ENCODE results near the gene GPC5.
"Not testable (repeated sequence)": the region's sequence is repeated elsewhere in the genome, so short reads cannot be mapped to it uniquely, and the experiment has no call there.

GPC5 gene

DNA sequence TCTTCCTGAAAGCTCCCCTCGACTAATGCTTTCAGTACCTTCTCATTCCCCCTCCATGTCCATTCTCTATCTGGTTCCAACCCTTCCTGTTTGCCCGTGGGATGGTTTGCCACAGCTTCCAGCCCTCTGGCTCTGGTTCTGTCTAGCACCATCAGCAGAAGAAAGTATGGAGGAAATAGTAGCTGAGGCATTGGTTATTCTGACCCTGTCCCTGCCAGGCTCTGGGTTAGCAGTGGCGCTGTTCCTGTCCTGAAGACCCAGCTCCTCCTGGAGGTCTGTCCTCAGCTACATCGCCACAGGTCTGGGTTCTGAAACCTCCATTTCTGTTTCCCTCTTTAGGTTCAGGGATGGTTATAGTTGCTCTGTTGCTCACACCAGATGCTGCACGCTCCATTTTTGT is 1223.6 kb downstream of the GPC5 start:
- no peak for DNase-seq (ENCODE audit: low read depth in 2 of 2)

DNA sequence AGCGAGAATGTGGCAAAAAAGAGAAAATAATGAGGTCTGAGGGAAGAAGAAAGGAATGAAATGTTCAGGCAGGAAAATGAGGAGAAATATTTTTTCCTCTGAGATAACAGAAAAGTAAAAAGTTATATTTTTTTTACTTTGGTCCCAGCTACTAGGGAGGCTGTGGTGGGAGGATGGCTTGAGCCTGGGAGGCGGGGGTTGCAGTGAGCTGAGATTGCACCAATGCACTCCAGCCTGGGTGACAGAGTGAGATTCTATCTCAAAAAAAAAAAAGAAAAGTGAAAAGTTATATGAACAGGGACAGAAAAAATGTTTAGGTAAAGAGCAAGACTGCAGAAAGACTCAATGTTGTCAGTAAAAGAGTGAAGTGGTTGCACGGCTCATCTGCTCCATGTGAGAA is 1224.5 kb downstream of the GPC5 start:
- no peak for DNase-seq (ENCODE audit: low read depth in 2 of 2)

DNA sequence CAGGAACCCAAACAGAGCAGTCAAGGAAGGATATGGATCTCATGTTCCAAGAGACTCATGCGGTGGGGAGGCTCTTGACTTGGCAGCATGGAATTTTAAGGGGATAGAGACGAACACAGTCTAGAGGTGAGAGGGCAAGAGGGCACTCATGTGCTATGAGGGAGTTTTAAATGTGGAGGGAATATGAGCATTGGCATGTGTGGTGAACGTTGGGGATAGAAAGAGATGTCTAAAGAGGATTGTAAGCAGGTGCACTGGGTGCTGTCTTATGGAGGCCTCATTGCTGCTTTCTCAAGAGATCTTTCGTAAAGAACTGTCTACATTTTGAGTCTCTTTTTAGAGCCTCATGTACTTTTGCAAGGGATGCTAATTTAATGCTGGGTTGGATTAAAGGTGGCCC is 1227.9 kb downstream of the GPC5 start:
- DNase-seq (ENCODE audit: low read depth in 2 of 2) = no peak

DNA sequence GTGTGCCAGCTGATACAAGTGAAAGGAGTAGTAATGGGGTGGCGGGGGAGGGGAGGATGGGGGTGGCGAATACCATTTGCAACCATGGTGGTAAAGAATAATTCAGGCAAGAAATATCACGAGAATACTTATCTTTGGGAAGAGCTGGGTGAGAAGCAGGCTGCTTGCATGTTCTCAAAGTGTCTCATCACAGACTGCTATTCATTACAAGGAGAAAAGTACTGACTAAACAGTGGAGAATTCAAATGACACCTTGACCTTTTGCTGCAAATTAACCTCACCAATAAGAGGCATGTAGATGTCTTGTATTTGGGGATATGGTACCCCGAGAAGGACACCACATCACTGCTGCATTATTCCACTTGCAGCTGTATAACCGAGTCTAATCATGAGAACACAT is 1242.5 kb downstream of the GPC5 start:
- DNase-seq (ENCODE audit: low read depth in 2 of 2) = no peak

DNA sequence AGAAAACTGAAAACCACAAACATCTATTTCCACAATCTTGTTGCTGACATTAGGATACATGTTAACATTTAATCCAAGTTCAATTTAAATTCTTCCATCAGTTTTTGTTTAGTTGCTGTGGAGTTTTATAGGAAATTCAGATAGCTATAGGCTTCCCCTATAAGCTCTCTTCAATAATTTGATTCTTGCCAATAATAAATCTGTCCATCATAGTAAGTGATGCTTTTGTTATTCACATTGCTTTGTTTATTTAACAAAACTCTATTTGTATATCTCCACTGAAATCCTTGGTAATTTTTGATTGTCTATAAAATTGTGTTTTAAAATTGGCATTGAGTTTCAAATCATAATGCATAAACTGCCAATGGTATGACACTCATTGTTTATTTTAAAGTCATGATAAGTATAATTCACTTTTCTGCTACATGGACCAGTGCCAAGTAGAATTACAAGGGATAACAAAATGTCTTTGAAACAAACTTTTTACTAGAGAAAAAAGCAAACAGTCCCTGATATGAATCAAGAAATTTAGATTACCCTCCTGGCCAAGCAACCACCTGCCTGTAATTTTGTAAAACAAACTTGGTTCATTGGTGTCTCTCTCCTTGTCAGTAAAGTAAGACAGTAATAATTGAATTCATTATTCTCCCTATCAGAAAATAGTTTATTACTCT is 1250.9 kb downstream of the GPC5 start:
- DNase-seq (ENCODE audit: low read depth in 2 of 2) = no peak

DNA sequence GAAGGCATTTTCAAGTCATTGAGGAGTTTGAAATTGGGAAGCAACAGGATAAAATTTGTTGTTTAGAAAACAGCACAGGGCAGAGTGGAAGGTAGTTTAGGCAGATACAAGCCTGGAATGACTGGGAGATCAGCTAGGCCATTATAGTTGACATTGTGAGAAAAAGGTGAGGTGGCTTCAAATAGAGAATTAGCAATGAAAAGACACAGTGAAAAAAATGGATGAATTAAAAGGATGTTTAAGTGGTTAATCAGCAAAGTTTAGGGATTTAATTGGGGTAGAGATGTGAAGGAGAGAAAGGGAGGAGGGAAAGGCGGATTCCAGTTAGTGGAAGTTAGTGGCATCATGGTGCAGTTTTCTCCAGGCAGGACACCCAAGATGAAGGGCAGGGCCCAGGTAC is 1257.7 kb downstream of the GPC5 start:
- DNase-seq (ENCODE audit: low read depth in 2 of 2) = no peak

DNA sequence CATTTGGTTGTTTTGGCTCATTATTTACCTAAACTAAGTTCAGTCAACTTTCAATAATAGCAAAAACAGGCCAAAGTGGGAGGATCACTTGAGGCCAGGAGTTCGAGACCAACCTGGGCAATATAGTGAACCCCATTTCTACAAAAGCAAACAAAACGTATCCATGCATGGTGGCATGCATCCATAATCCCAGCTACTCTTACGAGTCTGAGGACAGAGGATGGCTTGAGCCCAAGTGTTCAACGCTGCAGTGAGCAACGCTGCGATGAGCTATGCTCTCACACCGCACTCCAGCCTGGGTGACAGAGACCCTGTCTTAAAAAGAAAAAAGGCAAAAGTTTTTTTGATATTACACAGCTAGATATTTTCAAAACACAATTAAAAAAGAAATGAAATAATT is 1258.2 kb downstream of the GPC5 start:
- no peak for DNase-seq (ENCODE audit: low read depth in 2 of 2)

DNA sequence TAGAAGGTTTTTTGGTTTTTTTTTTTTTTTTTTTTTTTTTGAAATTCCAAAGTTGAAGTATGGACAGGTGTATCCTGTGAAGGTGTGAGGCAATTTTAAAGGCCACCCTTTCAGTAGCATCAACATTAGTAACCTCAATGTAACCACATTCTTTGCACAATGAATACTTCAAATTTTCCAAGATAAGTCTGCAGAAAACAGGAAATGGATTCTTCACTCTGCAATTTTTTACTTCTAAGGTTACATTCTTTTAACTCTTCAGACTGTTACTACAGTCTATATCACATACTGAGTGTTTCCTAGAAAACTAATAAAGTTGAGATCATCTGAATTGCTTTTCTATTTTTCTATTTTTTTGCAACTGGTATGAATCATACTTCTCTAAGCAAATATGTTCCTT is 1259.1 kb downstream of the GPC5 start:
- no peak for DNase-seq (ENCODE audit: low read depth in 2 of 2)

DNA sequence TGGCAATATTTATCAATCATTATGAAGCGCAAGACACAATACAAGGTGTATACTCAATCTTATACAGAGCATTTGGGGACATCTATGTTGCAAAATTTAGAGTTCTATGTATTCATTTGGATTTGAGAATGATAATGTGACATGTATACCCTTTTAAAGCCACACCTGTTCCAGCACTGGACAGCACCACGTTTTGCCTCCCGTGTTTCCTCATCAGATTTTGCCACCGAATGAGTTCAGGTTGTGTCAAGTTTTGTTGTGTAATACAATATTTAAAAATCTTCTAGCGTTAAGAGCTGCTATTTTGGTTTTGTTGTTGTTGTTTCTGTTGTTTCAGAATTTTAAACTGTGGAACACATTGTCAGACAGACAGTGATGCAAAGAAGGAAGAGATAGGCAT is 1259.9 kb downstream of the GPC5 start:
- DNase-seq (ENCODE audit: low read depth in 2 of 2) = no peak

DNA sequence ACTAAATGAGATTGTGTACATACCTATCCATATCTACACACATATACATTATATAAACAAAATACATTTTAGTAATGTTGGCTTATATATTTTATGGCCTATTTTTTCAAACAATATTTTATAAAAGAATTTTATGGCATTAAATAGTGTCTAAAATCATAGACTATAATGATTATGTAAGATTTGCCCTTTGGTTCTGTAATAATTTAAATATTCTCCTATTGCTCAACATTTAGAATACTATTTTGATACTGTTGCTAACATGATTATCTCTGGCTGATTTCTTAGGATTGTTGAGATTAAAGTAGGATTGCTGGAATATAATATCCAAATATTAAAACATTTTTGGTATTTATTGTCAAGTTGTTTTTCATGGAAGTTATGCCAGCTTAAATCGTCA is 1263.0 kb downstream of the GPC5 start:
- no peak for DNase-seq (ENCODE audit: low read depth in 2 of 2)

DNA sequence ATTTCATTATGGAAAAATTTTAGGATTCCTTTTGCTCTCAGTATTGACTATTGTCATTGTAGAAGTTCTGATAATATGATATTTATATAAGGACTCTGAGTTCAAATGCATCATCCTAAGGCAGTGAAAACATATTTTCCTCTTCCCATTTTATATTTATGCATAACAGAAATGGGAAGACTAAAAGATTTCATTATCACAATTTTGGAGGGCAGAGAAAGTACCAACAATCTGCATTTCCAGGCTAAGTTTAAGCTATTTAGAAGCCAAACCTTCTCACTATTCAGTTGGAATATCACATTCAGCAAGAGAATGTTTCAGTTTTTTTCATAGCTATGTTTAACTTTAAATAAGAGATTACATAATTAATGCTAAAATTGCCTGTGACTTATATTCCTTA is 1269.7 kb downstream of the GPC5 start:
- DNase-seq (ENCODE audit: low read depth in 2 of 2) = no peak

DNA sequence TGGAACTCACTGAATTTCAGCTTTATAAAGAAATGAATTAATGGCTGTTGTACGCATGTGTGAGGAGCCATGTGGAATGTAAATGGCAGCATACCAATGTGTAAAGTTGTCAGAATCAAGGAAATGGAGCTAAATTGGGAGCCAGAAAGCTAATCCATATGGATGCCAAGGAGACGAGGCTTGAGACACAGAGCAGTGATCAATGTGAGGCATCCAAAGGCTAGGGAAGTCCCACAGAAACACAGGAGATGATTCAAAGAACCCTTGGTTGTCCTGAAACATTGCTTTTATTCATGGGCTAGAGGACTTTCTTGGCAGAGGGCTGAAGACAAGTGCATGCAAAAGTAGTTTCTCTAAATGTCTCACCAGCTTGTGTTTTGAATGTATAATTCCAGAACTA is 1271.7 kb downstream of the GPC5 start:
- DNase-seq (ENCODE audit: low read depth in 2 of 2) = no peak

DNA sequence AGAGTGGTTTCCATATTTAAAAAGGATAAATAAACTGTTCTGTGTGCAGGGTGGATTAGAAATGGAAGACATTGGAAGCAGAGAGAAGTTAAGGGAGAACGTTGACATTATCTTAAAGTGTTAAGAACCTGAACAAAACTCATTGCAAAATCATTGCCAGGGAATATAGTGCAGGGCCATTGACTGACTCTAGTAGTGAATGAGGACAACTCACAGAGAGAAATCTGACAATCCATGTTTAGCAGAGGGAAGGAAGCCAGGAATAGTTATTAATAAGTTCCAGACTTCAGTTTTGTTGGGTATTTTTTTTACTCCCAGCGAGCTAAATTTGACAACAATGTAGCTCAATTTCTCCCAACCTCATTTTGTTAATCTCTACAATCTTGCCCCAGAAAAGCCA is 1273.4 kb downstream of the GPC5 start:
- no peak for DNase-seq (ENCODE audit: low read depth in 2 of 2)

DNA sequence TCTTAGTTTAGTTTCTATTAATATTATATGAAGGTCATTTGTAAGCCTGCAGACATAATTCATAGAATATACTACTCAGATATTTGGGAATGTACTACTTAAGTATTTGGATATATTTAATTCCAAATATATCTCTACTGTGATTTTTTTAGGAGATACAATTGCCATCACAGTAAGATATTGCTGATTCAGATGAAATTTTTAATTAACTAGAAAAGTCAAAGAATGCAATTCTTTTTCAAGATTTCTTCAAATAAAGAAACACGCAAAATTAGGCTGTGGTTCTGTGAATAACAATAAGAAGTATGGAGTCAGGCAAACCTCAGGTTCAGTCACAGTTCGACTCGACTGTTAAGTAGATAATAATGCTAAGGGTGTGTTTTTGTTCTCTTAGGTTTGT is 1277.8 kb downstream of the GPC5 start:
- DNase-seq (ENCODE audit: low read depth in 2 of 2) = no peak

DNA sequence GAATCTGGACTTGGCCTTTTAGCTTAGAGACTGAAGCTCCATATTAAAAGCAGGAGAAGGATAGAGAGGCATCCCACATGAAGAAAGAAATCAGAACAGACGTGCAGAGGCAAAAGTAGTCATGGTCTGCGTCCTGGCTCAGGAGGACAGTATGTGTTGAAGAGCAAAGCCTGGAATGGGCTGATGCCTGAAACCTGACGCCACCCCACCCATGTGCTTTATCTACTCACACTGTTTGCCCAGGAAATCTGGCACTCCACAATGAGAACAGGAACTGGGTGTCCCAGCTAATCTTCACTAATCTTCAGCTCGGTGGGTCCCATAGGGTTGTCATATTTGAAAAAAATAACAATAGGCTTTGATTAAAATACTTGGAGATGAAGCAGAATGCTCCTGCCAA is 1279.2 kb downstream of the GPC5 start:
- no peak for DNase-seq (ENCODE audit: low read depth in 2 of 2)

DNA sequence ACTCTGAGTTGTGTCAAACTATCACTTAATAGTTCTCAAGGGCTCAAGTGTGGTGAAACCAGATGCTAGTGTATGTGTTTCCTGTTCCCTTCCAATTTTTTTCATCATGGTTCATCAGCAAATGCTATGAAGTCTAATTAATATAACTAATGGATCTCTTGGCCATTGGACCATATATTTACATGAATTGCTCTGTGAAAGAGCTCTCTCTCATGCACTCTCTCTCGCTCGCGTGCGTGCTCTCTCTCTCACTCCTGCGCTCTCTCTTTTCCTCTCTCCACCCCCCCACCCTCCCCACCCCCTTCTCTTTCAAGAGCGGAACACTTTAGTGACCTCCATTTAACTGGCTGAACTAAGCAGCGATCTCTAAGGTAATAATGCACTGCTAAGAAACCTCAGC is 1281.2 kb downstream of the GPC5 start:
- no peak for DNase-seq (ENCODE audit: low read depth in 2 of 2)

DNA sequence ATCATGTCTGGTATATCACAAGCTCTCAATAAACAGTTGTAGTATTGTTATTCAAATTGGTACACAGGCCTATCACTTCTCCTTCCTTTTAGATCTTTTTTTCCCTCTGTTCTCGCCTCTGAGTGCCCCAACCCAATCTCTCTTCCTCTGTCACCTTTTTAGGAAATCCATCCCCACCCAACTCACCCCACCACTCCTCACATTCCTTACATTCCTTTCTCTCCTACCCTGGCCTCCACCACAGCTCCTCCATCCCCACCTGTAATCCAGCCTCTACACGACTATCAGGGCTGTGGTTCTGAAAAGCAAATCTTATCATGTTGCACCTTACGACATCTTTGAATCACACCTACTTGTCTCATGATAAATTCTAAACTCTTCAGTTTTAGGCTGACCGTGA is 1282.8 kb downstream of the GPC5 start:
- no peak for DNase-seq (ENCODE audit: low read depth in 2 of 2)

DNA sequence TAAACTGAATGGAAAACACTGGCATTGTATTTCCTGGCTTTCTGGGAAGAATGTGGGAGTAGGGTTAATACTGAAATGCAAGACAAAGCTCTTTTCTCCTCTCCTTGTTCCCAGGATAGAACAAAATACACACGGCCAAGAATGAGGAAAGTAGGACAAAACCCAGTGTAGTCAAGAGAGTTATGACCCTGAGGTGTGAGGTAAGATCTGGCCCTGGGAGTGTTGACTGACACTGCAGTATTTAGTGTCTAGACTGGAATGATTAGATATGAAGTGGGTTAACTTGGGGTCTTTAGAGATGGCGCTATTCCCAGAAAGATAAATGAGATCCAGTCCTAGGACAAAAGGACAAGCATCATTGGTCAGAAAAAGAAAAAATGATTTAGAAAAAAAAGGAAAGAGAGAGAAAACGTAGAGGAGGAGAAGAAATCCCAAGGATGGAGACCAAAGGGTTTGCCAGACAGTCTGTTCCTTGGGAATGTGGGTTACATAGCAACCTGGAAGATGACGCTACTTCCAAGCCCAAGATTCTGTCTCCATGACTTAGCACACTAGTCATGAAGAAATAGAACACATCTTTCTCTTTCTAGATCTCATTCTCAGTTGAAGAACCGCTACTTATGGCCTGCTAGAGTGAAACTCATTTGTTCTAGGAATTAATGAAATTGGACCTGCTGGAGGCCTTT is 1284.6 kb downstream of the GPC5 start:
- no peak for DNase-seq (ENCODE audit: low read depth in 2 of 2)

DNA sequence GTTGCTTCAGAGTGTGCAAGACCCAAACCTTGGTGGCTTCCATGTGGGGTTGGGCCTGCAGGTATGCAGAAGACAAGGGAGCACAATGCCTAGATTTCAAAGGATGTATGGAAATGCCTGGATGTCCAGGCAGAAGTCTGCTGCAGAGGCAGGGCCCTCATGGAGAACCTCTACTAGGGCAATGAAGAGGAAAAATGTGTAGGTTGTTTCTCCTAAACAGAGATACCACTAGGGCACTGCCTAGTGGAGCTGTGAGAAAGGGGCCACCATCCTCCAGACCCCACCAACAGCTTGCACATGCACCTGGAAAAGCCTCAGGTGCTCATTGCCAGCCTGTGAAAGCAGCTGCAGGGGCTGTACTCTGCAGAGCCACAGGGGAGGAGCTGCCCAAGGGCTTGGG is 1295.6 kb downstream of the GPC5 start:
- no peak for DNase-seq (ENCODE audit: low read depth in 2 of 2)

DNA sequence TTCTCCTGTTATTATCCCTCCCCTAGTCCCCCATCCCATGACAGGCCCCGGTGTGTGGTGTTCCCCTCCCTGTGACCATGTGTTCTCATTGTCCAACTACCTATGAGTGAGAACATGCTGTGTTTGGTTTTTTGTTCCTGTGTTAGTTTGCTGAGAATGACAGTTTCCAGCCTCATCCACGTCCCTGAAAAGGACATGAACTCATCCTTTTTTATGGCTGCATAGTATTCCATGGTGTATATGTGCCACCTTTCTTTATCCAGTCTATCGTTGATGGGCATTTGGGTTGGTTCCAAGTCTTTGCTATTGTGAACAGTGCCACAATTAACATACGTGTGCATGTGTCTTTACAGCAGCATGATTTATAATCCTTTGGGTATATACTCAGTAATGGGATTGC is 1297.4 kb downstream of the GPC5 start:
- DNase-seq (ENCODE audit: low read depth in 2 of 2) = not testable (repeated sequence)

DNA sequence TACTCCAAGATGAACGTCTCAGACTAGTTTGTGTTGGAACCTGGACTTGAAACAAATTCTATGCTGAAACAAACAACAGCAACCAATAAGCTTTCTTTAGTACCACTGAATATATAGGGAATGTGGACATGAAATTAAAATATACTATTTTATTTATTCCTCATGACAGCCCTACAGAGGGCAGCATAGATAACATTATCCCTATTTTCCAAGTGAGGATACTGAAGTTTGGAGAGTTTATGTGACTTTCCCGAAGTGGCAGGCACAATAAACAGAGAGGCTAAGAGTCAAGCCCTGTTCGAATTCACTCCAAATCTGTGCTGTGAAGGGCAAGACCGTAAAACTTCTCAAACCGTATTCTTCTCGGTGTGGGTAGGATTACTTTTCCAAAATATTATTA is 1318.3 kb downstream of the GPC5 start:
- DNase-seq (ENCODE audit: low read depth in 2 of 2) = no peak

DNA sequence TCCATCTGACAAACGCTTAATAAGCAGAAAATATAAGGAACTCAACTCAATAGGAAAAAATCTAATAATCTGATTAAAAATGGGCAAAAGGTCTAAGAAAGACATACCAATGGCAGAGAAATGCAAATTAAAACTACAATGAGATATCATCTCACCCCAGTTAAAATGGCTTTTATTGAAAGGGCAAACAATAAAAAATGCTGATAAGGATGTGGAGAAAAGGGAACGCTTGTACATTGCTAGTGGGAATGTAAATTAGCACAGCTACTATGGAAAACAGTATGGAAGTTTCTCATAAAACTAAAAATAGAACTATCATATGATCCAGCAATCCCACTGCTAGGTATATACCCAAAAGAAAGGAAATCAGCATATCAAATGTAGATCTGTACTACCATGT is 1319.4 kb downstream of the GPC5 start:
- DNase-seq (ENCODE audit: low read depth in 2 of 2) = no peak

DNA sequence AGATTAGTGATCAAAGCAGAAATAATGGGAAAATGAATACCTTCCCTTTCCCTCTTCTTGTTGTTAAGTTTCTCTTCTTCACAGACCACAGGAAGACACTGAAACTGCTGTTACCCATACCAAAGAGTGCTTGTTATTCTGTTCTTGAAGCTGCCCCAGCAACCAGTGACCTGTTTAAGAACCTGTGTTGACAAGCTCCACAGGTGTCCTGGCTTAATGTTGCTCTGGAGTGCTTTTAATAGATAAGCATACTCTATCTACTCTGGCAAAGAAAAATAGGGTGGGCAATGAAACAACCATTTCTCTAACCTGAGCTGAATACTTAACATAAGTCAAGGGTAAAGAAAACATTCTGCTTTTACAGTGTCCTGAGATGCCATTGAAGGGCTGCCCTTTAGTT is 1321.4 kb downstream of the GPC5 start:
- no peak for DNase-seq (ENCODE audit: low read depth in 2 of 2)

DNA sequence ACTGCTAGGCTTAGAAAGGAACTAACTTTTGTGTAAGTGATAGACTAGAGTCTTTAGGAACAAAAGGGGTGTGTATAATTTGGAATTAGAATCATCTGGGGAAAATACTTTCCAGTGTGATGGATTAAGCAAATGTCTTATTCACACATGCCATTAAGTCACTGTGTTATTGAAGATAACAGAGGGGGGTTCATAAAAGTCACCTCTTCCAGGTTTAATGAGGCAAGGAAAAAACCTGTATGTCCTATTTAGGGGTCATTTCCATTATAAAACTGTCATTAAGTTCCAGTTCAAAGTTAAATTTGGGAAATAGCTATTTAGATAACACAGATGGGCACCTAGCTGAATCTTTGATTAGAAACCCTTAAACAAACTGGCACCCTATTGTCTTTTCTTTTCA is 1323.2 kb downstream of the GPC5 start:
- DNase-seq (ENCODE audit: low read depth in 2 of 2) = no peak

Data from stimulated activated CD4-positive, alpha-beta T cell treated with anti-CD3 and anti-CD28 coated beads, Interleukin-1b, Interleukin-23, amount 100 ng/mL, for 4 hours (primary cell).